IPS-15b (cell line): Measurements from ENCODE around the gene LPAR1.

Source experiments
- H3K27me3 ChIP-seq: one replicate; pipeline ENCODE4 v1.6.1; 2013; ENCODE audit warnings: low read length; ENCODE audit not compliant: control insufficient read depth, insufficient read depth
- H3K36me3 ChIP-seq: one replicate; pipeline ENCODE4 v1.6.1; 2013; ENCODE audit warnings: low read length; ENCODE audit not compliant: control insufficient read depth, insufficient read depth
- H3K4me1 ChIP-seq: one replicate; pipeline ENCODE4 v1.6.1; 2013; ENCODE audit warnings: mild to moderate bottlenecking, low read length; ENCODE audit not compliant: control insufficient read depth, insufficient read depth
- H3K4me3 ChIP-seq: one replicate; pipeline ENCODE4 v1.5.1; 2013; ENCODE audit warnings: low read depth, low read length
- H3K9ac ChIP-seq: one replicate; pipeline ENCODE4 v1.6.1; 2013; ENCODE audit warnings: low read depth, mild to moderate bottlenecking, low read length
- H3K9me3 ChIP-seq: one replicate; pipeline ENCODE4 v1.6.1; 2013; ENCODE audit warnings: mild to moderate bottlenecking, low read length; ENCODE audit not compliant: control insufficient read depth, insufficient read depth

Gene LPAR1

GRCh38 chr9:110996436-110997220 is 41.6 kb downstream of the LPAR1 start:
- Histone ChIP-seq H3K4me3 (no peak overlapping the region), H3K4me1 (no peaks in the 10 kb centered on the region), H3K27me3 (no peaks in the 10 kb centered on the region), H3K36me3 (no peaks in the 10 kb centered on the region), H3K9ac (no peak overlapping the region), H3K9me3 (no peaks in the 10 kb centered on the region)

- Histone ChIP-seq H3K9me3 (no peaks in the 10 kb centered on the region), H3K4me1 (no peaks in the 10 kb centered on the region), H3K4me3 (no peak overlapping the region), H3K36me3 (no peaks in the 10 kb centered on the region), H3K9ac (no peak overlapping the region), H3K27me3 (no peaks in the 10 kb centered on the region)
Observed at GRCh38 chr9:110995420-110996340, 42.6 kb downstream of the LPAR1 start.

GRCh38 chr9:110994771-110995241 is 43.5 kb downstream of the LPAR1 start:
- H3K4me3 ChIP-seq, result no peak overlapping the region
- H3K9me3 ChIP-seq, result no peaks in the 10 kb centered on the region
- H3K4me1 ChIP-seq, result no peaks in the 10 kb centered on the region
- no peaks in the 10 kb centered on the region for H3K27me3 ChIP-seq
- no peak overlapping the region for H3K9ac ChIP-seq
- H3K36me3 ChIP-seq, result no peaks in the 10 kb centered on the region

- Histone ChIP-seq H3K36me3 (no peaks in the 10 kb centered on the region), H3K27me3 (no peaks in the 10 kb centered on the region), H3K9ac (no peak overlapping the region), H3K4me1 (peaks cover 8% of the 10 kb centered on the region), H3K9me3 (no peaks in the 10 kb centered on the region), H3K4me3 (no peak overlapping the region)
Observed at GRCh38 chr9:110990481-110990880, 47.8 kb downstream of the LPAR1 start.

GRCh38 chr9:110986529-110986928 is 51.7 kb downstream of the LPAR1 start:
- H3K27me3 ChIP-seq, result no peaks in the 10 kb centered on the region
- no peak overlapping the region for H3K4me3 ChIP-seq
- no peaks in the 10 kb centered on the region for H3K36me3 ChIP-seq
- no peaks in the 10 kb centered on the region for H3K9me3 ChIP-seq
- peaks cover 17% of the 10 kb centered on the region for H3K4me1 ChIP-seq
- H3K9ac ChIP-seq, result no peak overlapping the region

GRCh38 chr9:110984890-110985437 is 53.3 kb downstream of the LPAR1 start:
- H3K4me3 ChIP-seq, result no peak overlapping the region
- H3K36me3 ChIP-seq, result no peaks in the 10 kb centered on the region
- H3K27me3 ChIP-seq, result no peaks in the 10 kb centered on the region
- peaks cover 17% of the 10 kb centered on the region for H3K4me1 ChIP-seq
- no peak overlapping the region for H3K9ac ChIP-seq
- H3K9me3 ChIP-seq, result no peaks in the 10 kb centered on the region

GRCh38 chr9:110980261-110980660 is 58.0 kb downstream of the LPAR1 start:
- Histone ChIP-seq H3K4me1 (peaks cover 9% of the 10 kb centered on the region), H3K27me3 (no peaks in the 10 kb centered on the region), H3K4me3 (no peak overlapping the region), H3K9me3 (no peaks in the 10 kb centered on the region), H3K36me3 (no peaks in the 10 kb centered on the region), H3K9ac (no peak overlapping the region)

GRCh38 chr9:110979636-110980035 is 58.6 kb downstream of the LPAR1 start:
- Histone ChIP-seq H3K9ac (no peak overlapping the region), H3K4me3 (no peak overlapping the region), H3K4me1 (peaks cover 7% of the 10 kb centered on the region), H3K27me3 (no peaks in the 10 kb centered on the region), H3K9me3 (no peaks in the 10 kb centered on the region), H3K36me3 (no peaks in the 10 kb centered on the region)

- no peaks in the 10 kb centered on the region for H3K27me3 ChIP-seq
- no peak overlapping the region for H3K4me3 ChIP-seq
- H3K9me3 ChIP-seq, result no peaks in the 10 kb centered on the region
- H3K9ac ChIP-seq, result no peak overlapping the region
- H3K4me1 ChIP-seq, result peaks cover 3% of the 10 kb centered on the region
- no peaks in the 10 kb centered on the region for H3K36me3 ChIP-seq
Observed at GRCh38 chr9:110978516-110978915, 59.8 kb downstream of the LPAR1 start.

GRCh38 chr9:110977259-110977709 is 61.0 kb downstream of the LPAR1 start:
- H3K4me1 ChIP-seq, result peaks cover 3% of the 10 kb centered on the region
- no peak overlapping the region for H3K4me3 ChIP-seq
- H3K9ac ChIP-seq, result no peak overlapping the region
- no peaks in the 10 kb centered on the region for H3K36me3 ChIP-seq
- H3K9me3 ChIP-seq, result no peaks in the 10 kb centered on the region
- H3K27me3 ChIP-seq, result no peaks in the 10 kb centered on the region

- Histone ChIP-seq H3K9ac (no peak overlapping the region), H3K27me3 (no peaks in the 10 kb centered on the region), H3K4me3 (no peak overlapping the region), H3K4me1 (peaks cover 3% of the 10 kb centered on the region), H3K36me3 (no peaks in the 10 kb centered on the region), H3K9me3 (no peaks in the 10 kb centered on the region)
Observed at GRCh38 chr9:110975969-110976368, 62.3 kb downstream of the LPAR1 start.
